IPS-NIHi11 (cell line): Measurements from ENCODE around the gene ZNF385B.
"Not testable (repeated sequence)": the region's sequence is repeated elsewhere in the genome, so short reads cannot be mapped to it uniquely, and the experiment has no call there.

Experiments
- DNase-seq: peaks from one replicate; pipeline ENCODE4 v3.0.0; 2012; ENCODE audit warnings: mixed read lengths, low spot score

ZNF385B gene

GRCh38 chr2:179802051-179802882 lies 59.1 kb downstream of the ZNF385B start:
- no peak for DNase-seq

- no peak for DNase-seq
These were observed 60.6 kb downstream of the ZNF385B start for GRCh38 chr2:179800776-179801175.

- DNase-seq: no peak
These were observed 65.0 kb downstream of the ZNF385B start for GRCh38 chr2:179796213-179797007.

GRCh38 chr2:179793902-179794301 lies 67.5 kb downstream of the ZNF385B start:
- DNase-seq: no peak

GRCh38 chr2:179793238-179793637 lies 68.2 kb downstream of the ZNF385B start:
- DNase-seq: no peak

- DNase-seq: no peak
These were observed 70.9 kb downstream of the ZNF385B start for GRCh38 chr2:179790235-179791217.

GRCh38 chr2:179788104-179788503 lies 73.3 kb downstream of the ZNF385B start:
- no peak for DNase-seq

GRCh38 chr2:179787601-179788000 lies 73.8 kb downstream of the ZNF385B start:
- DNase-seq: no peak

- DNase-seq: no peak
These were observed 75.5 kb downstream of the ZNF385B start for GRCh38 chr2:179785902-179786301.

GRCh38 chr2:179782346-179782745 lies 79.1 kb downstream of the ZNF385B start:
- not testable (repeated sequence) for DNase-seq

GRCh38 chr2:179773986-179774385 lies 87.4 kb downstream of the ZNF385B start:
- no peak for DNase-seq

- no peak for DNase-seq
These were observed 89.1 kb downstream of the ZNF385B start for GRCh38 chr2:179772346-179772745.

GRCh38 chr2:179771791-179772190 lies 89.6 kb downstream of the ZNF385B start:
- DNase-seq: no peak

- no peak for DNase-seq
These were observed 91.4 kb downstream of the ZNF385B start for GRCh38 chr2:179770029-179770428.

GRCh38 chr2:179769323-179769722 lies 92.1 kb downstream of the ZNF385B start:
- no peak for DNase-seq

GRCh38 chr2:179768765-179769164 lies 92.6 kb downstream of the ZNF385B start:
- DNase-seq: peak; percentile 16

- peak; percentile 31 for DNase-seq
These were observed 95.7 kb downstream of the ZNF385B start for GRCh38 chr2:179765666-179766065.

GRCh38 chr2:179764710-179765109 lies 96.7 kb downstream of the ZNF385B start:
- DNase-seq: no peak

GRCh38 chr2:179758636-179759035 lies 102.8 kb downstream of the ZNF385B start:
- no peak for DNase-seq

- peak; percentile 40 for DNase-seq
These were observed 110.1 kb downstream of the ZNF385B start for GRCh38 chr2:179751163-179751809.

- DNase-seq: no peak
These were observed 112.2 kb downstream of the ZNF385B start for GRCh38 chr2:179749210-179749609.
